ENCODE data around the gene LHFPL3.

GRCh38 chr7:104933521-104933988 is 605.2 kb downstream of the LHFPL3 start:
- no peak for TF ChIP-seq CTCF (CRISPR knock-in tag; IDR thresholded peaks at IDR 0.05)
- no peak for TF ChIP-seq ZNF639 (CRISPR knock-in tag; conservative IDR thresholded peaks at IDR 0.05)
- TF ChIP-seq ZBTB33 (CRISPR knock-in tag; IDR thresholded peaks at IDR 0.05): no peak
